Loucy (cell line): ENCODE results near the gene MAD1L1.

ENCODE experiments used
- EZH2phosphoT487 ChIP-seq: fragments of 200-600 bp; IDR thresholded peaks from 2 replicates; pipeline ENCODE4 v1.6.1; 2018; ENCODE audit warnings: antibody characterized with exemption, mild to moderate bottlenecking, moderate library complexity, borderline replicate concordance
- TF ChIP-seq, protein P1 (sequence below): fragments of 200-600 bp; sonication (generic); conservative IDR thresholded peaks from 2 replicates; pipeline ENCODE4 v1.5.1; 2014; ENCODE audit warnings: mild to moderate bottlenecking, antibody characterized with exemption, low read length

GRCh38 chr7:2219606-2220005, 13.1 kb downstream of the MAD1L1 start:
- TF ChIP-seq, protein P1, sequence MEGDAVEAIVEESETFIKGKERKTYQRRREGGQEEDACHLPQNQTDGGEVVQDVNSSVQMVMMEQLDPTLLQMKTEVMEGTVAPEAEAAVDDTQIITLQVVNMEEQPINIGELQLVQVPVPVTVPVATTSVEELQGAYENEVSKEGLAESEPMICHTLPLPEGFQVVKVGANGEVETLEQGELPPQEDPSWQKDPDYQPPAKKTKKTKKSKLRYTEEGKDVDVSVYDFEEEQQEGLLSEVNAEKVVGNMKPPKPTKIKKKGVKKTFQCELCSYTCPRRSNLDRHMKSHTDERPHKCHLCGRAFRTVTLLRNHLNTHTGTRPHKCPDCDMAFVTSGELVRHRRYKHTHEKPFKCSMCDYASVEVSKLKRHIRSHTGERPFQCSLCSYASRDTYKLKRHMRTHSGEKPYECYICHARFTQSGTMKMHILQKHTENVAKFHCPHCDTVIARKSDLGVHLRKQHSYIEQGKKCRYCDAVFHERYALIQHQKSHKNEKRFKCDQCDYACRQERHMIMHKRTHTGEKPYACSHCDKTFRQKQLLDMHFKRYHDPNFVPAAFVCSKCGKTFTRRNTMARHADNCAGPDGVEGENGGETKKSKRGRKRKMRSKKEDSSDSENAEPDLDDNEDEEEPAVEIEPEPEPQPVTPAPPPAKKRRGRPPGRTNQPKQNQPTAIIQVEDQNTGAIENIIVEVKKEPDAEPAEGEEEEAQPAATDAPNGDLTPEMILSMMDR, result no peak
- TF ChIP-seq EZH2phosphoT487, result no peak
